ENCODE measurements around the gene ITPRIPL2.

Gene ITPRIPL2

GRCh38 chr16:19145010-19145409 is 31.2 kb downstream of the ITPRIPL2 start:
- H3K4me3 ChIP-seq (ENCODE audit: low read length) = no peak overlapping the region
- TF ChIP-seq CTCF (conservative IDR thresholded peaks at IDR 0.05; ENCODE audit: low read length) = no peak
- no peak for DNase-seq (ENCODE audit: low read depth)

GRCh38 chr16:19147126-19147525 is 33.4 kb downstream of the ITPRIPL2 start:
- peak; percentile 15 for DNase-seq (ENCODE audit: low read depth)
- TF ChIP-seq CTCF (conservative IDR thresholded peaks at IDR 0.05; ENCODE audit: low read length) = no peak

GRCh38 chr16:19147627-19148026 is 33.9 kb downstream of the ITPRIPL2 start:
- no peak for TF ChIP-seq CTCF (conservative IDR thresholded peaks at IDR 0.05; ENCODE audit: low read length)
- DNase-seq (ENCODE audit: low read depth) = no peak
- no peak overlapping the region for H3K4me3 ChIP-seq (ENCODE audit: low read length)

More at GRCh38 chr16:19147126-19147525, 33.4 kb downstream of the ITPRIPL2 start:
- H3K4me3 ChIP-seq (ENCODE audit: low read length) = no peak overlapping the region

- TF ChIP-seq CTCF (conservative IDR thresholded peaks at IDR 0.05; ENCODE audit: low read length) = no peak
- DNase-seq (ENCODE audit: low read depth) = no peak
- H3K4me3 ChIP-seq (ENCODE audit: low read length) = no peak overlapping the region
Observed at GRCh38 chr16:19148189-19148588, 34.4 kb downstream of the ITPRIPL2 start.

GRCh38 chr16:19151310-19151709 is 37.5 kb downstream of the ITPRIPL2 start:
- H3K4me3 ChIP-seq (ENCODE audit: low read length) = no peak overlapping the region
- TF ChIP-seq CTCF (conservative IDR thresholded peaks at IDR 0.05; ENCODE audit: low read length) = no peak
- DNase-seq (ENCODE audit: low read depth) = no peak

- DNase-seq (ENCODE audit: low read depth) = no peak
- H3K4me3 ChIP-seq (ENCODE audit: low read length) = no peak overlapping the region
- TF ChIP-seq CTCF (conservative IDR thresholded peaks at IDR 0.05; ENCODE audit: low read length) = no peak
Observed at GRCh38 chr16:19152042-19152441, 38.3 kb downstream of the ITPRIPL2 start.

- DNase-seq (ENCODE audit: low read depth) = no peak
- no peak for TF ChIP-seq CTCF (conservative IDR thresholded peaks at IDR 0.05; ENCODE audit: low read length)
- H3K4me3 ChIP-seq (ENCODE audit: low read length) = no peak overlapping the region
Observed at GRCh38 chr16:19153876-19154275, 40.1 kb downstream of the ITPRIPL2 start.

All from AG10803 (cell line).